ENCODE measurements around the gene CCDC150.

Gene CCDC150

GRCh38 chr2:196747400-196747799 is 107.9 kb downstream of the CCDC150 start:
- no peak for TF ChIP-seq CTCF (IDR thresholded peaks at IDR 0.05; ENCODE audit: insufficient read depth, low read length, missing control alignments)
- no peak overlapping the region for H3K4me3 ChIP-seq (ENCODE audit: low read depth, low read length)
- ChIA-PET CTCF (no interaction called here), POLR2A (no interaction called here)
- DNase-seq (ENCODE audit: low read depth, low spot score): no peak

DNA sequence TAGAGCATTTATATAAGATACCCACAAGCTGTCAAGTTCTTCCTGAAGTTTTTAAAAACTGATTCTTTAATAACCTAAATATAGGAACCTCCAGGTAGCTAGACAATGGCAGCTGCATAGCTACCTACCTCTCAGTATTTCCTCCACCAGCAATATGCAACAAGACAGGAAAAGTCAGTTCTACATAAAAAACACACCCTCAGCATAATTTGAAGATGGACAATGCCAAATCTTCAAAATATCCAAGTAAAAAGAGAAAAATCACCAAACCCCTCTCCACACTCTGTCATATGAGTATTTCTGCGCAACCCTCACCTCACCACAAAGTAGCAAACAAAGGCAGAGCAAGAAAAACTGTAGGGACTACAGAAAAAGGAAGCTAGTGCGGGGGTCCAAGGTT is 108.6 kb downstream of the CCDC150 start:
- DNase-seq (ENCODE audit: low read depth, low spot score): no peak
- ChIA-PET CTCF (interaction anchor here (0.6 to 1.3 kb wide), 8 partner anchors 9 to 450 kb away, joined by 3 to 6 read pairs (median 3); no protein-coding TSS in a partner anchor), POLR2A (no interaction called here)
- H3K4me3 ChIP-seq (ENCODE audit: low read depth, low read length): no peak overlapping the region
- no peak for TF ChIP-seq CTCF (IDR thresholded peaks at IDR 0.05; ENCODE audit: insufficient read depth, low read length, missing control alignments)

- ChIA-PET CTCF (interaction anchor here (0.6 to 2.8 kb wide), 32 partner anchors 9 to 672 kb away, joined by 3 to 27 read pairs (median 4); no protein-coding TSS in a partner anchor), POLR2A (no interaction called here)
- no peak for TF ChIP-seq CTCF (IDR thresholded peaks at IDR 0.05; ENCODE audit: insufficient read depth, low read length, missing control alignments)
- H3K4me3 ChIP-seq (ENCODE audit: low read depth, low read length): no peak overlapping the region
- no peak for DNase-seq (ENCODE audit: low read depth, low spot score)
Observed at GRCh38 chr2:196750291-196750923, 110.9 kb downstream of the CCDC150 start.

DNA sequence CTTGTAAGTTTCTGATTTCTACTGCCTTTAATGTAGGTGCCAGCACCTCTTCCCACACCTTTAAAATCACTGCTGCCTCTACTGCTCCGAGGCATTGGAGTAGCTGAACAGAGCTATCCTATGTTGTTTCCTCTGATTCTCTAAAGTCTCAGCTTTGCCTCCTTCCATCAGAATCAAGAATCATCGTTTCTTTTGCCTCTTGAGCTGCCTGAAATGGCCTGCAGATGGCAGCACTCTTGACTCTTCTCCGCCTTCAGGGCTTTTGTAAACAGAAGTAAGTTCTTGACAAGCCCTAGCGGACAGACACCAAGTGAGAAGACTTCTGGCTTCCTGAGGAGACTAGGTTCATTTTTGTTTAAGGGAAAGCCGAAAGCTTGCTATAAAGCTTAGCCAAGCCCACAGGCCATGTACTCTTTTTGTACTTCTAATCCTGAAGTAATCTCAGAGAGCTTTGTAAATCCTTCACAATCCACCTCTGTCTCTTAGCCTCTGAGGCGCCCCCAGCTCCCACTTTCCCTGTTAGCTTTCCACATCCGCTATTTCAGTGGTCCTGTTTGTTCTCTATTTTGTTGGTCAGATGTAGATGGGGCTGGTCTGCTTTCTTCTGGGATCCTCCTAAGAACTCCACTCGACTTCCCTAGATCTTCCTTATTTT is 111.6 kb downstream of the CCDC150 start:
- ChIA-PET CTCF (interaction anchor here (0.6 to 2.8 kb wide), 36 partner anchors 9 to 673 kb away, joined by 3 to 27 read pairs (median 4); no protein-coding TSS in a partner anchor), POLR2A (no interaction called here)
- peak; percentile 10 for DNase-seq (ENCODE audit: low read depth, low spot score)
- peak; percentile 67 for TF ChIP-seq CTCF (IDR thresholded peaks at IDR 0.05; ENCODE audit: insufficient read depth, low read length, missing control alignments)
- no peak overlapping the region for H3K4me3 ChIP-seq (ENCODE audit: low read depth, low read length)

- no peak overlapping the region for H3K4me3 ChIP-seq (ENCODE audit: low read depth, low read length)
- ChIA-PET CTCF (interaction anchor here (0.6 to 2.0 kb wide), 25 partner anchors 8 to 681 kb away, joined by 3 to 16 read pairs (median 4); no protein-coding TSS in a partner anchor), POLR2A (no interaction called here)
- DNase-seq (ENCODE audit: low read depth, low spot score): no peak
- peak; percentile 6 for TF ChIP-seq CTCF (IDR thresholded peaks at IDR 0.05; ENCODE audit: insufficient read depth, low read length, missing control alignments)
Observed at GRCh38 chr2:196758474-196759377, 119.2 kb downstream of the CCDC150 start.

DNA sequence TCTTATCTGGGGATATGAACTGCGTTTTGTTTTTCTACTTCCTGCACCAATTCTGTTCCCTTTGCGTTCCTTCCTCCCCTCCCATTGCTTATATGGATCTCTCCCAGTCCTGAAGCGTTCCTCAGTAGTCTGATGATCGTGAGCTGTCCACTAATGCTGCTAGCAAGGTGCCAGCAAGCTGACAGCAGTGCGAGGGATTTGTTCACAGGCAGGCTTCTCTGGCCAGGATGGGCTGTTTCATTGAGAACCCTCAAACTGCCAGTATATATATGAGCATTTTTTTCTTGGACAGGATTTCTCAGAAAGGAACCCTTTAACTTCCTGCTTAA is 119.8 kb downstream of the CCDC150 start:
- CTCF ChIA-PET: interaction anchor here (0.7 to 2.0 kb wide), 26 partner anchors 8 to 691 kb away, joined by 3 to 16 read pairs (median 4); partner anchors contain the start of gene DNAH7
- no peak for TF ChIP-seq CTCF (IDR thresholded peaks at IDR 0.05; ENCODE audit: insufficient read depth, low read length, missing control alignments)
- no peak for DNase-seq (ENCODE audit: low read depth, low spot score)
- POLR2A ChIA-PET: no interaction called here
- H3K4me3 ChIP-seq (ENCODE audit: low read depth, low read length): no peak overlapping the region
